Esophagus squamous epithelium (tissue), 4 donors: ENCODE data around the gene RNASE13.

ENCODE experiments used
- CTCF ChIP-seq, 6 experiments: fragments of 450-650 bp in 4 of 6; fragments of 200-600 bp in 2 of 6; sonication (generic) in 2 of 6; IDR thresholded peaks; one replicate each; pipeline ENCODE4 v1.5.1; 2016 to 2019; ENCODE audit warnings: antibody characterized with exemption in 6 of 6, mild to moderate bottlenecking in 4 of 6, moderate library complexity in 4 of 6
- POLR2A ChIP-seq, 4 donors: fragments of 450-650 bp; IDR thresholded peaks; one replicate each; pipeline ENCODE4 v1.6.1; 2017; ENCODE audit warnings: antibody characterized with exemption in 4 of 4, mild to moderate bottlenecking in 4 of 4, moderate library complexity in 3 of 4

- TF ChIP-seq CTCF (IDR thresholded peaks at IDR 0.05) (no peak), POLR2A (IDR thresholded peaks at IDR 0.05) (peak in 1 of 4 donors; percentile 28)
Observed at GRCh38 chr14:21038441-21039422, 4.1 kb upstream of the RNASE13 start.
